Caco-2 (cell line): Measurements from ENCODE around the gene PDK2. TPM values are rescaled to one million over a fixed set of nuclear protein-coding genes. Genes with fewer than 3 reads are reported as not detected.

Experiments used
- BruUV-seq: library from RNA; stranded (reverse); fragments of 400-500 nt; replicated peaks from 2 replicates; lab custom pipeline; 2021; lab: Mats Ljungman, UMichigan
- CTCF ChIA-PET: fragments of 300-600 bp; sonication (Branson Sonifier 250); formaldehyde crosslinking; loops from one replicate; lab custom pipeline; 2022; ENCODE audit warnings: antibody characterized with exemption; lab: Charles Lee
- POLR2A ChIA-PET: fragments of 300-600 bp; sonication (Branson Sonifier 250); formaldehyde crosslinking; loops from one replicate; lab custom pipeline; 2022; ENCODE audit warnings: antibody characterized with exemption; lab: Charles Lee
- DNase-seq, 2 experiments: peaks; one replicate each; pipeline versions ENCODE4 v3.0.0 to v3.0.0-alpha.2; 2020 to 2022
- H3K27me3 ChIP-seq: replicated peaks from 2 replicates; pipeline ENCODE4 v1.6.0; 2011; ENCODE audit warnings: low read length; ENCODE audit not compliant: control insufficient read depth, insufficient read depth
- H3K36me3 ChIP-seq: 2 replicates; pipeline ENCODE4 v1.5.1; 2011; ENCODE audit warnings: low read length; ENCODE audit not compliant: control insufficient read depth, insufficient read depth
- H3K4me1 ChIP-seq: fragments of 250-450 bp; sonication (Bioruptor Pico); 2 replicates; pipeline ENCODE4 v1.5.1; 2020; ENCODE audit warnings: mild to moderate bottlenecking
- H3K4me3 ChIP-seq: 2 replicates; pipeline ENCODE4 v1.5.1; 2011; ENCODE audit warnings: low read depth, mild to moderate bottlenecking, control low read depth, low read length
- H3K9me3 ChIP-seq: fragments of 250-450 bp; sonication (Bioruptor Pico); 2 replicates; pipeline ENCODE4 v1.5.1; 2020; ENCODE audit warnings: mild to moderate bottlenecking, moderate library complexity
- H3K27ac Mint-ChIP-seq: one replicate; pipeline ENCODE4 v1.8.0; 2022; ENCODE audit warnings: mixed read lengths; ENCODE audit not compliant: unreplicated experiment
- H3K27me3 Mint-ChIP-seq: one replicate; pipeline ENCODE4 v1.8.0; 2022; ENCODE audit warnings: mixed read lengths; ENCODE audit not compliant: insufficient read depth, unreplicated experiment
- H3K36me3 Mint-ChIP-seq: one replicate; pipeline ENCODE4 v1.8.0; 2022; ENCODE audit warnings: mild to moderate bottlenecking, mixed read lengths; ENCODE audit not compliant: insufficient read depth, unreplicated experiment
- H3K4me1 Mint-ChIP-seq: one replicate; pipeline ENCODE4 v1.8.0; 2022; ENCODE audit warnings: low read depth, mixed read lengths; ENCODE audit not compliant: unreplicated experiment
- H3K4me3 Mint-ChIP-seq: one replicate; pipeline ENCODE4 v1.8.0; 2022; ENCODE audit warnings: mild to moderate bottlenecking, moderate library complexity, mixed read lengths; ENCODE audit not compliant: unreplicated experiment
- H3K9me3 Mint-ChIP-seq: one replicate; pipeline ENCODE4 v1.8.0; 2022; ENCODE audit warnings: mixed read lengths; ENCODE audit not compliant: unreplicated experiment
- CTCF ChIP-seq, 2 experiments: fragments of 200-600 bp in 1 of 2; IDR thresholded peaks; 1 replicate in 1 of 2; 2 replicates in 1 of 2; pipeline versions ENCODE4 v1.5.1 to v1.8.0; 2011 to 2022; ENCODE audit warnings: antibody characterized with exemption in 1 of 2, control low read depth in 1 of 2, inconsistent platforms in 1 of 2, low read depth in 1 of 2, low read length in 1 of 2, mild to moderate bottlenecking in 1 of 2, moderate library complexity in 1 of 2; ENCODE audit not compliant: insufficient read depth in 1 of 2, severe bottlenecking in 1 of 2, unreplicated experiment in 1 of 2
- intact Hi-C: fragments of 100-400 bp; cut with micrococcal nuclease; formaldehyde crosslinking; loops from one replicate; pipeline ENCODE4 v1.10.0; 2022; ENCODE audit not compliant: unreplicated experiment
- total RNA-seq: library from RNA; stranded (reverse); gene quantifications from 2 replicates; pipeline ENCODE4 v1.2.3, GENCODE V29; 2022

PDK2 gene
- total RNA-seq, 1 experiment from 2014 or later: 10.5 TPM

- Histone ChIP-seq H3K4me3 (no peak overlapping the region), H3K27me3 (no peaks in the 10 kb centered on the region), H3K4me1 (peaks cover 24% of the 10 kb centered on the region), H3K36me3 (no peaks in the 10 kb centered on the region), H3K9me3 (no peaks in the 10 kb centered on the region)
- ChIA-PET CTCF (interaction anchor here (0.6 to 2.4 kb wide), 14 partner anchors 9 to 465 kb away, joined by 3 to 8 read pairs (median 5); no protein-coding TSS in a partner anchor), POLR2A (interaction anchor here (0.8 kb wide), 1 partner anchor 120 kb away, joined by 3 read pairs; no protein-coding TSS in a partner anchor)
- Mint-ChIP-seq H3K4me1 (no peaks in the 10 kb centered on the region), H3K4me3 (no peak overlapping the region), H3K27ac (peak overlapping the region; percentile 49), H3K27me3 (no peaks in the 10 kb centered on the region), H3K9me3 (no peaks in the 10 kb centered on the region), H3K36me3 (no peaks in the 10 kb centered on the region)
- intact Hi-C loops: loop anchor here (1.0 kb wide), 1 partner anchor 160 kb away; no protein-coding TSS in a partner anchor
- peak in 1 of 2 experiments; percentile 39 for TF ChIP-seq CTCF (IDR thresholded peaks at IDR 0.05; ENCODE audit: insufficient read depth in 1 of 2, low read depth in 1 of 2, low read length in 1 of 2, severe bottlenecking in 1 of 2, unreplicated experiment in 1 of 2)
- peak; percentile 50 to 77 for DNase-seq
- BruUV-seq: no TSS peak
Measured at GRCh38 chr17:50111673-50112655, 16.8 kb downstream of the PDK2 start.

- peaks cover 24% of the 10 kb centered on the region for H3K4me1 ChIP-seq
Measured at GRCh38 chr17:50112694-50113093, 17.5 kb downstream of the PDK2 start.

More at GRCh38 chr17:50112694-50113093, 17.5 kb downstream of the PDK2 start:
- Mint-ChIP-seq H3K27me3 (no peaks in the 10 kb centered on the region), H3K27ac (peak overlapping the region; percentile 49), H3K4me3 (no peak overlapping the region), H3K9me3 (no peaks in the 10 kb centered on the region), H3K4me1 (no peaks in the 10 kb centered on the region), H3K36me3 (no peaks in the 10 kb centered on the region)
- Histone ChIP-seq H3K27me3 (no peaks in the 10 kb centered on the region), H3K4me3 (no peak overlapping the region), H3K36me3 (no peaks in the 10 kb centered on the region), H3K9me3 (no peaks in the 10 kb centered on the region)
- intact Hi-C loops: loop anchor here (1.0 kb wide), 1 partner anchor 160 kb away; no protein-coding TSS in a partner anchor
- CTCF ChIA-PET: interaction anchor here (1.0 to 2.4 kb wide), 8 partner anchors 8 to 214 kb away, joined by 3 to 8 read pairs (median 6); no protein-coding TSS in a partner anchor
- POLR2A ChIA-PET: no interaction called here
- DNase-seq: peak; percentile 7 to 43
- BruUV-seq: no TSS peak
- no peak for TF ChIP-seq CTCF (IDR thresholded peaks at IDR 0.05; ENCODE audit: insufficient read depth in 1 of 2, low read depth in 1 of 2, low read length in 1 of 2, severe bottlenecking in 1 of 2, unreplicated experiment in 1 of 2)
